Stimulated activated CD4-positive, alpha-beta T cell treated with anti-CD3 and anti-CD28 coated beads, Interleukin-4, amount 100 ng/mL, for 4 hours (primary cell): Measurements from ENCODE around the gene EFNA2.

Experiments used
- DNase-seq, 2 experiments: peaks; one replicate each; pipeline ENCODE4 v3.0.0-alpha.2; 2020

The EFNA2 gene

GRCh38 chr19:1260749-1261537, 24.7 kb upstream of the EFNA2 start:
- peak; percentile 96 to 98 for DNase-seq

- no peak for DNase-seq
Observed at GRCh38 chr19:1261538-1261797, 24.2 kb upstream of the EFNA2 start.

DNA sequence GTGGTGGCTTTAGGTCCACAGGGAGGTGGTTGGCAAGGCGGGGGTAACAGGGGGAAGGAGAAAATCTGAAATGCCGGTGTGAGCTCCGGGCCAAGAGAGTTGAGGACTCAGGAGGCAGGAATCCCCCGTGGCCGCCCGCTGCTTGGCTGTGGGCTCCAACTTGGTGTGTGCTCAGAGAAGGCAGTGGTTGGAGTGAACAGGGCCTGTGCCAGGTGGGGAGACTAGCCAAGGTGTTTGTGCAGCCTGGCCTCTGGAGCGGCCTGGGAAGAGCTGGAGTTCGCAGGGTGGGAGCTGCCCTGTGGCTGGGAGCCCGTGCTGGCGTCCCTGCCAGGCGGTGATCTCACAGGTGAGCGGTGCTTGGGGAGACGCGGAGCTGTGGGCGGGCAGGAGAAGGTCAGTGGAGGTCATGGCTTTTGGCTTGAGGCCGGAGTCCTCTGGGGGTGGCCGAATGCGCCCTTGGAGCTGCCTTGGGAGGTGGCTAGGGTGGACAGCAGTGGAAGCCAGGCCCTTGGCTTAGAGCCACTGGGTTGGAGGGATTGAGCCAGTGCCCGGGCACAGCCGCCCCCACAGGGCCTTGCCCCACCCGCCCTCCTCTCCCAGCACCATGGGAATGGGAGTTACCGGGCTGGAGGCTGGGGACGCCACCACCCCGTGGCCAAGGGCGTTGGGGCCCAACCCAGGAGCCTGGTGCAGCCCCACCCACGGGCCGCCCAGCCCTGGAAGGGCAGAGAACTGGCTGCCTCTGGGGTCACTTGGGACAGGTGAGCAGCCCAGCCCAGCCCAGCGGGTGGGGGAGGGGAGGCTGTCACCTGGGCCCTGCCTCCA, 23.7 kb upstream of the EFNA2 start:
- DNase-seq, result no peak

DNA sequence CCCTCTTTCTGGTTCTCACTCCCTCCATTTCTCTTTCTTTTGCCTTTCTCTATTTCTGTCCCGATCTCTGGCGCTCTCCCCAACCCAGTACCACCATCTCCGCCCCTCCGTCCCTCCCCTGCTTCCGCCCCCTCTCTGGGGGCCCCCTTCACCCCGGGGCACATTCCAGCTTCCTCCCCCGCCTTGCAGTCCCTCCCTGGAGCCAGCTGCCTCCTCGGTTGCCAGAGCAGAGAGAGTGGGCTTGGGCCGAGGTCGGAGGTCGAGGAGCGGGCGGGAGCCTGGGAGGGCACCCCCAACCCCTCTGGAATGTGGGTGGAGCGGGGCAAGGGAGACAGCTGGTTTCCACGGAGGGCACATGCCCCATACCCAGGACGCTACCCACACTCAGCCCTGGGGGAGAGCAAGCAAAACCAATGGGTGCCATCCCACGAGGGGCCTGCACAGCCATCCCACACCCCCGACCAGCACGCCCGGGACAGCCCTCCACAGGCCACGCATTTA, 23.0 kb upstream of the EFNA2 start:
- no peak for DNase-seq

DNA sequence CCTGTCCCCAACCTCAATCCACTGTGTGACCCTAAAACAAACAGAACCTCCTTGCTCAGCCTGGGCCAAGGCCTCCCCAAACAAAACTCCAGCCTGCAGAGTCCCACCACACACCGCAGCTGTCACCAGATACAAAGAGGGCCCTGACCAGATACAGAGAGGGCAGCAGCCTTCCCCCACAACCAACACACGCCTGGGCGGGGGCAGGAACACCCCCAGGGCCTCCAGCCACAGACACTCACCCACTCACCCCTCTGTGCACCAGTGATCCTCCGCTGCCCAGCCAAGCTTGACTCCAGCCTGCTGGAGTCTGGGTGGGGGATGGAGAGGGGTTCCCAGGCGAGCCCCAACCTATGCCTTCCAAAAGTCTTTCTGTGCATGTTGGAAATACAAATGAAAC, 22.5 kb upstream of the EFNA2 start:
- no peak for DNase-seq

- DNase-seq, result no peak
Observed at GRCh38 chr19:1264801-1265614, 20.7 kb upstream of the EFNA2 start.

DNA sequence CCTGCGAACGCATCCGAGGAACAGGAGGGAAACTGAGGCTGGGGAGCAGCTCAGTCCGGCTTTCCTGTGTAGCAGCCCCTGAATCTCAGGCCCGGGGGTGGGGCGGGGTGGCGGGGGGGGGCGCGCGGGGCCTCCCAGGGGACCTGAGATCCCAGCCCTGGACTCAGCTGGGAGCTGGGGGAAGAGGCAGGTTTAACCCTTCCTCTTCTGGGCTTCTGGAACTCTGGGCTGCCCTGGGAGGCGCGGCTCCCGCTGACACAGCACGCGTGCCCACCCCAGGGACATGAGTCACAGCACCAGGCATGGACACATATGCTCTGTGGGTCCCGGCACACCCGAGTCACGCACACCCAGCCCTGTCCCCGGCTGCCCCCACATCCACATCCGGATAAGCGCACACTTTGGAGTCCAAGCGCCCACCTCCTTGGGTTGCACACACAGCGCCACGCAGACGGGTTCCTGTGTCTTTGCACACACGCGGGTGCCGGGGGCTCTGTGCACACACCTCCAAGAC, 20.0 kb upstream of the EFNA2 start:
- peak; percentile 34 to 50 for DNase-seq

DNA sequence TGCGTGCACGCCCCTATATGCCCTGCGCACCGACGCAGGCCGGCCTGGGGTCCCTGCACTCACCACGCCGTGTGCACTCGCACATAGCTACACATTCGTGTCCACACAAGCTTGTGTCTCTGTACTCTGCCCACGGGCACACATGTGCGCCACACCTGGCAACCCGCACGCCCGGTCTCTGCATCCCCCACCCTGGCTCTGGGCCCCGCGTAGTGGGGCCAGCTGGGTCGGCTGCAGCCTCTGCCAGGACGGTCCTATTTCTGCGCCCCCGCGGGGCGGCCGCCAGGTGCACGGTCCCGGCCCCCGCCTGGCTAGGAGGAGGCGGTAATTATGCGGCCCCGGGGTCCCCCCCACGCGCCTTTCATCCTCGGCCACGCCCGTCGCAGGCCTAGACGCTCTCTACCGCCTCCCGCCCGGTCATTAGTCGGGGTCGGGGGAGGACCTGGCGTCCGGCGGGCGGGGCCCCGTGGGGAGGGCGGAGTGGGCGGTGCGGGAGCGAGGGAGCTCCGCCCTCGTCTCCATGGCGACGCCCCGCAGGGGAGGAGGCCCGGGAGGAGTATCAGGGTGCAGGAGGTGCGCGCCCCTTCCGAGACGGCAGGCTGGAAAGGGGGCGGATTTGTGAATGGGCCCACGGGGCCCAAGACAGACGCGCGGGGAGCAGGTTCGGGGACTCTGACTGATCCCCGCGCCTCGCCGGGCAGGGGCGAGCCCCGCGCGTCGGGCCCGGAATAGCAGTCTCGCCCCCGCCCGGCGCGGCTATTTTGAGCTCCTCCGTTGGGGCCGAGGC, 19.4 kb upstream of the EFNA2 start:
- peak; percentile 80 to 81 for DNase-seq

- peak; percentile 45 to 67 for DNase-seq
Observed at GRCh38 chr19:1266916-1267476, 18.7 kb upstream of the EFNA2 start.

GRCh38 chr19:1267477-1268225, 18.0 kb upstream of the EFNA2 start:
- DNase-seq, result no peak

DNA sequence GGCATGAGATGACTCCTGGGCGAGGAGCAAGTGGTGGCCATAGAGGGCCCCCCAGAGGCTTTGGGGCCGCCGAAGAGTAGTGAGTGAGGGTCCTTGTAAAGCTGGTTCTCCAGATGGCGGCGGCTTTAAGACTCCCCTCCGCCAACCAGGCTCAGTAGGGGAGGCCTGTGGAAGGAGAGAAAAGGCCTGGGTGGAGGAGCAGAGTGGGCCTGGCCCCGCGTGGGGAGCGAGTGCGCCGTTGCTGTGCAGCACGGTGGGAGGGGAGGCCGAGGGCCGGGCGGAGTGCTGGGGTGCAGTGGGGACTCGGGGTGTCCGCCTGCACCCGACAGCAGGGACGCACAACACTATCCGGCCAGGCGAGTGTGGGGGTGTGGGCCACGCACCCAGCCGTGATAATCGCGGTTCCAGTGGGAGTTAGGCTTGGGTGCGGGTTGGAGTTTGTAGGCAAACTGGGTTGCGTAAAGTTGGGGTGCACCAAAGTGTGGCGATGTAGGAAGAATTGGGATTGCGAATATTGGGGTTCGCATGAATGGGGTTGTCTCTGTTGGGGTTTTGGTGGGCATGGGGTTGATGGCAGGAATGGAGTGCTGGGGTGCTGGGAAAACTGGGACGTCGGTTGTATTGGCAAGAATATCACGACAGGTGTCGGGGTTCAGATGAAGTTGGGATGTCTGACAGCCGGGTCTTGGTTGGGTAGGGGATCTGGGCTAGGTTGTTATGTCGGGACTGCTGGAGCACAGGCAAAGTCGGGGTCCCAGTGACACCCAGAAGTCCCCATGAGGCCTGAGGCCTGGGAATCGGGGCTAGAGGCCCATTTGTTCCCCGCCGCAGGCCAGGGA, 17.2 kb upstream of the EFNA2 start:
- no peak for DNase-seq

DNA sequence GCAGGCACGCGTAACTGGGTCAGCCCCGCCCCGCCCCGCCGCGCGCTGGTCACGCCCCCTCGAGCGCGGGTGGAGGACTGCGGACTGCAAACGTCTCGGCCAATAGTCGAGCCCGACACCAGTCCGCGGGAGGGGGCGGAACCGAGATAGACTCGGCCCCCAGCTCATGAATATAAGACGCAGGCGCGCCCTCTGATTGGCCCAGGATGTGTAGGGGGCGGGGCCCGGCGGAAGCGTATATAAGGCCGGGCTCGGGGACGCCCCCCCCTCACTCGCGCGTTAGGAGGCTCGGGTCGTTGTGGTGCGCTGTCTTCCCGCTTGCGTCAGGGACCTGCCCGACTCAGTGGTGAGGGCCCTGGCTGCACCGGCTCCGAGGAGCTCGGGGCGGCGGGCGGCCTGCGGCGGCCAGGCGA, 16.6 kb upstream of the EFNA2 start, which contains the start of gene CIRBP:
Gene CIRBP (plus strand): TSS at position 268 of the 413 bp plus-strand sequence. CDS start 1,602 bp downstream, outside the sequence.
- DNase-seq, result peak; percentile 99

DNA sequence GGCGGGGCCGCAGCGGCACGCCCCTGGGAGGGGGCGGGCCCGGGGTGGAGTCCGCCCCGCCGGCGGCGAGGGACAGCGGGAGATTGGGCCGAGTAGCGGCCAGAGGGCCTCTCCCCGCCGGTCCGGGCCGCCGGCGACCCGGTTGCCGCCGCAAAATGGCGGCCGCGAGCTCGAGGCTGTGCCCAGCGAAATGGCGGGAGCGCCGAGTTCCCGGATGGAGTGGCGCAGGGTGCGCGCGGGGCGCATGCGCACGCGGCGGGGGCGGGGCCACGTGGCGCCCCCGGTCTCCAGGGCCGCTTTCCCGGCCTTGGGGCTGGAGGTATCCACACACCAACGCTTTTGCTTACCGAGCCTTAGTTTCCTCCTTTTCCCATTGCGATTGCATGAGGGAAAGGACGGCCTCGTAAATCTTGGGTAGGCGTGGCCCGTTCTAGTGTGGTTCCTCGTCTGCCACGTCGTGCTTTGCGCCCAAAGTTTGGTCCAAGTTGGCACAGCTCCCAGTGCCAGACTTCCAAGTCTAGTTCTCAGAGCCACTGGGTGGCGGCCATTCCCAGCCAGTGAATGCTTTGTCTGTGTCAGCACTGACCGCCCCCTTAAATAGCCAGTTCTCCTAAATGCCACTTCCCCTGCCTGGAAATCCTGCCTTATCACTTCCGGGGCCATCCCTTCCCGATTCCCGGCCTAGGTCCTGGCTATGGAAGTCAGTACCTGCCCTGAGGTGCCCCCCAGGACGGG, 16.0 kb upstream of the EFNA2 start:
- peak; percentile 83 for DNase-seq

- no peak for DNase-seq
Observed at GRCh38 chr19:1270213-1270853, 15.3 kb upstream of the EFNA2 start.

DNA sequence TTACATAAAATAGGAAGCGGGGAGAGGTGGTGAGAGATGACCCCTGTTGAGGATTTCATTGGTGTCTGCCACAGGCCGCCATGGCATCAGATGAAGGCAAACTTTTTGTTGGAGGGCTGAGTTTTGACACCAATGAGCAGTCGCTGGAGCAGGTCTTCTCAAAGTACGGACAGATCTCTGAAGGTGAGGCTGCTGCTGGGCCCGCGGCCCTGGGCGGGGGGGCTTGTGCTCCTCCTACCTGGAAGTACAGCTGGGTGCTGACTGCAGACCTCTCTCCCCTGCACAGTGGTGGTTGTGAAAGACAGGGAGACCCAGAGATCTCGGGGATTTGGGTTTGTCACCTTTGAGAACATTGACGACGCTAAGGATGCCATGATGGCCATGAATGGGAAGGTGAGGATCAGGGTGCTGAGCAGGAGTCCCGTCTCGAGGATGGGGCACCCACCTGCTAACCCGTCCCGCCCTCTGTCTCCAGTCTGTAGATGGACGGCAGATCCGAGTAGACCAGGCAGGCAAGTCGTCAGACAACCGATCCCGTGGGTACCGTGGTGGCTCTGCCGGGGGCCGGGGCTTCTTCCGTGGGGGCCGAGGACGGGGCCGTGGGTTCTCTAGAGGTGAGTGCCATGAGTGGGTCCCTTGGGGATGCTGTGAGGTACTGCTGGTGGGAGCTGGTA, 14.7 kb upstream of the EFNA2 start:
- DNase-seq, result no peak

DNA sequence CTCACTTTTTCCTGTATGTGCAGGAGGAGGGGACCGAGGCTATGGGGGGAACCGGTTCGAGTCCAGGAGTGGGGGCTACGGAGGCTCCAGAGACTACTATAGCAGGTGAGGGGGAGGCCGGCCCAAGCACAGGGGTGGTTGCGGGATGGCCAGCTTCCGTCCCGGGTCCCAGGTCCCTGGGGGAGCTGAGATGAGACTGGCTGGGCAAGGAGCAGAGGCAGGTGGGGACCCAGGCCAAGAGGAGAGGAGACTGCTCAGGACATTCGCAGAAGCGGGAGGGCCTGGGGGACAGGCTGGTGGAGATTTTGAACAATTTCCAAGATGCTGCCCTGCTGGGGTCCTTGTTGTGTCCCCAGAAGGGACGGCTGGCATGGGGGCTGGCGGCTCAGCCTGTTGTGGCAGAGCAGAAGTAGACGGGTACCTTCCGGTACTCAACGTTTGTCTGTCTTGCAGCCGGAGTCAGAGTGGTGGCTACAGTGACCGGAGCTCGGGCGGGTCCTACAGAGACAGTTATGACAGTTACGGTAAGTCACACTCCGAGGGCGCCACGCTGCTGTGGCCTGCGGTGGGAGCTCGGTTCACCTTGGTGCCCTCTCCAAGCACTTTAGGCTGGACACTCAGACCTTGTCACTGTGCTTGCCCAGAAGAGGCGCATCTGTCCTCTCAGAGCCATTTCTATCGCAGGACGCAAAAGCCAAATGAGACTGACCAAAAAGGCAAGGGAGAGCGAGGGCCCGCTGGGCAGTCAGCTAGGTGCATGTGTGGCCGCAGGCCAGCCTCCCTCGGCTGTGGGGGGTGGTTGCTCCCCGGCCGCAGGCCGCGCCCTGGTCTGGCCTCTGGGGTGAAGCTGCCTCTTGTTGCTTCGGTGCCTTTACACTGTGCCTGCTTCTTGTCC, 13.9 kb upstream of the EFNA2 start:
- no peak for DNase-seq
